Liver (tissue), 9 donors: Measurements from ENCODE around the gene GRID1. TPM values are rescaled to one million over a fixed set of nuclear protein-coding genes. Genes with fewer than 3 reads are reported as not detected.

Source experiments
- DNase-seq: peaks from one replicate; pipeline ENCODE4 v3.0.0-alpha.2; 2017; ENCODE audit warnings: low spot score
- H3K27ac ChIP-seq, 2 donors: one replicate each; pipeline ENCODE4 v1.7.0; 2013; ENCODE audit warnings: inconsistent platforms in 2 of 2, low read length in 2 of 2, control low read depth in 1 of 2, low read depth in 1 of 2, mild to moderate bottlenecking in 1 of 2
- H3K27me3 ChIP-seq, 4 donors: one replicate each; pipeline versions ENCODE4 v1.6.1 to v1.7.0; 2013; ENCODE audit warnings: low read length in 3 of 4, inconsistent platforms in 1 of 4, mild to moderate bottlenecking in 1 of 4, moderate library complexity in 1 of 4; ENCODE audit not compliant: control insufficient read depth in 4 of 4, insufficient read depth in 4 of 4
- H3K36me3 ChIP-seq, 4 donors: one replicate each; pipeline versions ENCODE4 v1.6.1 to v1.7.0; 2013; ENCODE audit warnings: low read length in 3 of 4, mild to moderate bottlenecking in 3 of 4, low read depth in 1 of 4, moderate library complexity in 1 of 4; ENCODE audit not compliant: control insufficient read depth in 4 of 4, insufficient read depth in 3 of 4
- H3K4me1 ChIP-seq, 4 donors: one replicate each; pipeline versions ENCODE4 v1.6.1 to v1.7.0; 2013; ENCODE audit warnings: low read length in 3 of 4, mild to moderate bottlenecking in 3 of 4, moderate library complexity in 1 of 4; ENCODE audit not compliant: control insufficient read depth in 4 of 4, insufficient read depth in 4 of 4
- H3K4me3 ChIP-seq, 3 donors: one replicate each; pipeline versions ENCODE4 v1.6.1 to v1.7.0; 2013; ENCODE audit warnings: low read length in 3 of 3, control low read depth in 1 of 3, low read depth in 1 of 3, mild to moderate bottlenecking in 1 of 3
- H3K9ac ChIP-seq, 2 donors: one replicate each; pipeline ENCODE4 v1.7.0; 2013; ENCODE audit warnings: low read length in 2 of 2, mild to moderate bottlenecking in 2 of 2, moderate library complexity in 2 of 2, control low read depth in 1 of 2, low read depth in 1 of 2
- H3K9me3 ChIP-seq, 4 donors: one replicate each; pipeline versions ENCODE4 v1.6.1 to v1.7.0; 2013; ENCODE audit warnings: low read length in 3 of 4; ENCODE audit not compliant: control insufficient read depth in 4 of 4
- EGR1 ChIP-seq, 2 donors: IDR thresholded peaks; 2 replicates each; pipeline ENCODE4 v1.6.1; 2016 to 2018; ENCODE audit warnings: antibody characterized with exemption in 2 of 2, low read depth in 2 of 2
- FOXA1 ChIP-seq: IDR thresholded peaks from 2 replicates; pipeline ENCODE4 v1.6.1; 2016; ENCODE audit warnings: antibody characterized with exemption
- FOXA2 ChIP-seq: IDR thresholded peaks from 2 replicates; pipeline ENCODE4 v1.6.1; 2016; ENCODE audit warnings: antibody characterized with exemption
- GABPA ChIP-seq, 2 donors: IDR thresholded peaks in 1 of 2; conservative IDR thresholded peaks in 1 of 2; 2 replicates each; pipeline ENCODE4 v1.6.1; 2016; ENCODE audit warnings: antibody characterized with exemption in 2 of 2, mild to moderate bottlenecking in 1 of 2, moderate library complexity in 1 of 2
- HNF4A ChIP-seq, 2 donors: conservative IDR thresholded peaks; 2 replicates each; pipeline ENCODE4 v1.6.1; 2016; ENCODE audit warnings: antibody characterized with exemption in 2 of 2, mild to moderate bottlenecking in 2 of 2
- HNF4G ChIP-seq: IDR thresholded peaks from 2 replicates; pipeline ENCODE4 v1.6.1; 2016; ENCODE audit warnings: antibody characterized with exemption
- JUND ChIP-seq, 2 donors: IDR thresholded peaks; 2 replicates each; pipeline ENCODE4 v1.6.1; 2016; ENCODE audit warnings: antibody characterized with exemption in 2 of 2
- NR2F2 ChIP-seq: IDR thresholded peaks from 2 replicates; pipeline ENCODE4 v1.6.1; 2016; ENCODE audit warnings: antibody characterized with exemption
- RAD21 ChIP-seq, 2 donors: IDR thresholded peaks; 2 replicates each; pipeline ENCODE4 v1.6.1; 2016; ENCODE audit warnings: antibody characterized with exemption in 2 of 2, mild to moderate bottlenecking in 2 of 2
- RXRA ChIP-seq, 2 donors: IDR thresholded peaks; 2 replicates each; pipeline ENCODE4 v1.6.1; 2017 to 2018; ENCODE audit warnings: antibody characterized with exemption in 2 of 2, mild to moderate bottlenecking in 1 of 2
- SP1 ChIP-seq: IDR thresholded peaks from 2 replicates; pipeline ENCODE4 v1.6.1; 2018; ENCODE audit warnings: antibody characterized with exemption, mild to moderate bottlenecking
- YY1 ChIP-seq: IDR thresholded peaks from 2 replicates; pipeline ENCODE4 v1.6.1; 2016; ENCODE audit warnings: antibody characterized with exemption, mild to moderate bottlenecking
- WGBS: extraction: QIAGEN DNeasy Blood & Tissue Kit; methylation state at CpG from one replicate; pipeline ENCODE4 v1.1.7; 2013; 5-methylcytosine and 5-hydroxymethylcytosine counted together
- polyA plus RNA-seq, 2 donors: library from polyadenylated mRNA; stranded (reverse) in 1 of 2; unstranded in 1 of 2; fragments of 200-250 nt in 1 of 2; fragments of >200 nt in 1 of 2; fragmentation: Nextera tagmentation in 1 of 2; extraction: Ambion mirVana in 1 of 2; gene quantifications; one replicate each; pipeline versions ENCODE4 v1.2.1 to v1.2.3, GENCODE V29; 2013 to 2015
- total RNA-seq, 2 donors: library from RNA; depleted of rRNA; stranded (reverse); fragments of >200 nt; gene quantifications; one replicate each; pipeline ENCODE4 v1.2.3, GENCODE V29; 2014
- TF ChIP-seq, protein P1 (sequence below): IDR thresholded peaks from 2 replicates; pipeline ENCODE4 v1.6.1; 2016; ENCODE audit warnings: antibody characterized with exemption
- TF ChIP-seq, protein P2 (sequence below): fragments of 150-350 bp; IDR thresholded peaks from 2 replicates; pipeline ENCODE4 v1.5.1; 2017; ENCODE audit warnings: improper control_type of control experiment, low read depth, low read length; ENCODE audit not compliant: missing input control
- donor health status: healthy.
- donor health status: healthy.
- donor health status: healthy.
- donor health status: healthy.
- donor health status: healthy.

Gene GRID1
- total and polyA plus RNA-seq, 4 donors: 0.09 to 0.17 (median 0.14) TPM; not detected in 1

DNA sequence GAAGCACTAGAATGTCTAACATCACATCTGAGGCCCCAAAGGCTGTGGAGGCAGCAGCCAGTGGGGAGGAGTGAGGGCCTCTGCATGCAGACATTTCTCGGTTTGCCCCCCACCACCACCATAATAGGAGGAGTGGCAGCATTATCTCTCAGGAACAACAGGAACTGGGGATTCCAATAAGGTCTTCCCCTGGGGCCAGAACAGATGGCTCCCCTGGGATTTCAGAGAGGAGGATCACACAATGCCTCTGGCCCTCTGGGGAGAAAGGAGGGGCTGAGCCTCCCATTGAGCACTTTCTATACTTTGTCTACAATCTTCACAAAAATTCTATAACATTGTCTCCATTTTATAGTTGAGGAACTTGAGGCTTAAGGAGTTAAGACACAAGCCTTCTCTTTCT lies 61.1 kb downstream of the GRID1 start (continued):
- TF ChIP-seq SP1 (no peak), RXRA (IDR thresholded peaks at IDR 0.05) (no peak), RAD21 (IDR thresholded peaks at IDR 0.05) (no peak)
- TF ChIP-seq, protein P1, sequence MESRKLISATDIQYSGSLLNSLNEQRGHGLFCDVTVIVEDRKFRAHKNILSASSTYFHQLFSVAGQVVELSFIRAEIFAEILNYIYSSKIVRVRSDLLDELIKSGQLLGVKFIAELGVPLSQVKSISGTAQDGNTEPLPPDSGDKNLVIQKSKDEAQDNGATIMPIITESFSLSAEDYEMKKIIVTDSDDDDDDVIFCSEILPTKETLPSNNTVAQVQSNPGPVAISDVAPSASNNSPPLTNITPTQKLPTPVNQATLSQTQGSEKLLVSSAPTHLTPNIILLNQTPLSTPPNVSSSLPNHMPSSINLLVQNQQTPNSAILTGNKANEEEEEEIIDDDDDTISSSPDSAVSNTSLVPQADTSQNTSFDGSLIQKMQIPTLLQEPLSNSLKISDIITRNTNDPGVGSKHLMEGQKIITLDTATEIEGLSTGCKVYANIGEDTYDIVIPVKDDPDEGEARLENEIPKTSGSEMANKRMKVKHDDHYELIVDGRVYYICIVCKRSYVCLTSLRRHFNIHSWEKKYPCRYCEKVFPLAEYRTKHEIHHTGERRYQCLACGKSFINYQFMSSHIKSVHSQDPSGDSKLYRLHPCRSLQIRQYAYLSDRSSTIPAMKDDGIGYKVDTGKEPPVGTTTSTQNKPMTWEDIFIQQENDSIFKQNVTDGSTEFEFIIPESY: no peak

DNA sequence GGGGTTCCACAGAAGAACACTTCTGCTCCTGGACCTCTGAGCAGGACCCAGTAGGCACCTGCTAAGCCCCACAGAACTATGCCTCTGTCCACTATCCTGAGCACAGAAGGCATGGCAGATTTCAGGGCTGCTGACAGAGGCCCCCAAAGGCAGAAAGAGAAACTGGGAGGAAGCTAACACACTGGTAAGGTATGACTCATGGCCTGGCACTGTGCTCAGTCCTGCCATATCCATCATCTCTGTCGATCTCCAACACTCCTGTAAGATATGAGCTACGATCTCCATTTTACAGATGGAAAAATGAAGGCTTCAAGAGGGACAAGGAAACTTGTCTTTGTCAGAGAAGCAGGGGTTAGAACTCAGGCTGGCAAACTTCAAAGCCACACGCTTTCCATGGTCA lies 62.2 kb downstream of the GRID1 start:
- Histone ChIP-seq H3K27me3 (peaks cover 0 to 5% (median 0%) of the 10 kb centered on the region in 4 donors), H3K4me3 (no peak overlapping the region), H3K36me3 (no peaks in the 10 kb centered on the region), H3K9ac (no peak overlapping the region), H3K4me1 (no peaks in the 10 kb centered on the region), H3K27ac (no peak overlapping the region), H3K9me3 (no peaks in the 10 kb centered on the region)
- 69% methylated on average over 3 of the region's 3 CpGs for WGBS
- TF ChIP-seq FOXA2 (no peak), EGR1 (IDR thresholded peaks at IDR 0.05; ENCODE audit: low read depth in 2 of 2) (no peak), YY1 (no peak)
- DNase-seq: no peak

DNA sequence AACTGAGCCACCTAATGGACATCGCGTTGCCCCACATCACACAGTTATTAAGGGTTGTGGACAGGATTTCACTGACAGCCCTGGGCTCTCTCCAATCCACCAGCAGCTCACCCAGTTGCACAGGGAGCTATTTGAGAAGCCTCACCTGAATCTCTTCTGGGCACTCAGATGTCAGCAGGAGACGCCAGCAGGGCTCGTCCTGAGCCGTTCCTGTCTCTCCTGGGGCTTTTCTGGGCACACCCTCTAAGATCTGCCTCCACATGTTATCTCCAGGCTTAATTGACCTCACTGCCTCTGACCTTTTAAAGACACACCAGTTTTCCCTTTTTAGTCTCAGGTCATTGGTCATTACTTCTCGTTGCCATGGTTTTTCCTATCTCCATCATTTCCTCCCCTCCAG lies 63.0 kb downstream of the GRID1 start:
- Histone ChIP-seq H3K4me1 (no peaks in the 10 kb centered on the region), H3K4me3 (no peak overlapping the region), H3K9me3 (no peaks in the 10 kb centered on the region), H3K27ac (no peak overlapping the region), H3K9ac (no peak overlapping the region), H3K27me3 (peaks cover 0 to 5% (median 0%) of the 10 kb centered on the region in 4 donors), H3K36me3 (no peaks in the 10 kb centered on the region)
- DNase-seq: no peak
- WGBS: 56% methylated on average over 6 of the region's 6 CpGs
- TF ChIP-seq NR2F2 (no peak), FOXA1 (no peak), GABPA (IDR thresholded peaks at IDR 0.05 in 1 of 2, conservative IDR thresholded peaks at IDR 0.05 in 1 of 2) (no peak), HNF4A (conservative IDR thresholded peaks at IDR 0.05) (no peak), JUND (IDR thresholded peaks at IDR 0.05) (no peak)
- TF ChIP-seq, protein P2, sequence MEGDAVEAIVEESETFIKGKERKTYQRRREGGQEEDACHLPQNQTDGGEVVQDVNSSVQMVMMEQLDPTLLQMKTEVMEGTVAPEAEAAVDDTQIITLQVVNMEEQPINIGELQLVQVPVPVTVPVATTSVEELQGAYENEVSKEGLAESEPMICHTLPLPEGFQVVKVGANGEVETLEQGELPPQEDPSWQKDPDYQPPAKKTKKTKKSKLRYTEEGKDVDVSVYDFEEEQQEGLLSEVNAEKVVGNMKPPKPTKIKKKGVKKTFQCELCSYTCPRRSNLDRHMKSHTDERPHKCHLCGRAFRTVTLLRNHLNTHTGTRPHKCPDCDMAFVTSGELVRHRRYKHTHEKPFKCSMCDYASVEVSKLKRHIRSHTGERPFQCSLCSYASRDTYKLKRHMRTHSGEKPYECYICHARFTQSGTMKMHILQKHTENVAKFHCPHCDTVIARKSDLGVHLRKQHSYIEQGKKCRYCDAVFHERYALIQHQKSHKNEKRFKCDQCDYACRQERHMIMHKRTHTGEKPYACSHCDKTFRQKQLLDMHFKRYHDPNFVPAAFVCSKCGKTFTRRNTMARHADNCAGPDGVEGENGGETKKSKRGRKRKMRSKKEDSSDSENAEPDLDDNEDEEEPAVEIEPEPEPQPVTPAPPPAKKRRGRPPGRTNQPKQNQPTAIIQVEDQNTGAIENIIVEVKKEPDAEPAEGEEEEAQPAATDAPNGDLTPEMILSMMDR: no peak

DNA sequence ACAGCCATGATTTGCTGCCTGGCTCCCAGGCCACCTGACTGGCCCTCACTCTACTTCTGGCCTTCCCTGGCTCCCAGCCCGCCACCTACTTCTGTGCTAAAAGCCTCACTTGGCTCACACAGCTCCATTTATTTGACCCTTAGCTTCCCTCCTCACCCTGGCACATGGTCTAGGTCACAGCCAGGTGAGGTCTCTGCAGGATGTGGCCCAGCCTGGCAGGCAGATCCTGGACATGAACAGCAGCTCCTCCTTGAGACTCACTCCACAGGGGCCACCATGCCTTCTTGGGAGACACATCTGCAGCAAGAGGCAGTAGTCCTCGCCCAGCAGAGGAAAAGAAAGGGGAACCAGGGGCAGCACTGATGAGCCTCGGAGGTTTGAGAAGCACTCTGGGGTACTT lies 64.6 kb downstream of the GRID1 start:
- no peak overlapping the region for H3K9ac ChIP-seq
- H3K4me1 ChIP-seq: no peaks in the 10 kb centered on the region
- H3K4me3 ChIP-seq: no peak overlapping the region
- no peaks in the 10 kb centered on the region for H3K9me3 ChIP-seq
- H3K27ac ChIP-seq: no peak overlapping the region
- no peaks in the 10 kb centered on the region for H3K36me3 ChIP-seq
- no peak for TF ChIP-seq EGR1 (IDR thresholded peaks at IDR 0.05; ENCODE audit: low read depth in 2 of 2)
- TF ChIP-seq HNF4G: no peak
- WGBS: 68% methylated on average over 3 of the region's 3 CpGs
- DNase-seq: no peak
- H3K27me3 ChIP-seq: peaks cover 0 to 5% (median 0%) of the 10 kb centered on the region in 4 donors
